ENCODE measurements around the gene SSBP3. TPM values are rescaled to one million over a fixed set of nuclear protein-coding genes. Genes with fewer than 3 reads are reported as not detected.

The SSBP3 gene
- total and polyA plus RNA-seq, 9 of the 15 experiments (the other 6 are each of a cell fraction or from before 2014, with no cell fraction given), result 8.7 to 108 (median 33.8) TPM

GRCh38 chr1:54215523-54215922 lies 190.7 kb downstream of the SSBP3 start (continued):
- TF ChIP-seq, protein P1, sequence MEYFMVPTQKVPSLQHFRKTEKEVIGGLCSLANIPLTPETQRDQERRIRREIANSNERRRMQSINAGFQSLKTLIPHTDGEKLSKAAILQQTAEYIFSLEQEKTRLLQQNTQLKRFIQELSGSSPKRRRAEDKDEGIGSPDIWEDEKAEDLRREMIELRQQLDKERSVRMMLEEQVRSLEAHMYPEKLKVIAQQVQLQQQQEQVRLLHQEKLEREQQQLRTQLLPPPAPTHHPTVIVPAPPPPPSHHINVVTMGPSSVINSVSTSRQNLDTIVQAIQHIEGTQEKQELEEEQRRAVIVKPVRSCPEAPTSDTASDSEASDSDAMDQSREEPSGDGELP (CRISPR knock-in tag; IDR thresholded peaks at IDR 0.05; ENCODE audit: borderline replicate concordance), result peak; percentile 58; the same call in 1 of the 2 replicates
- no peak for TF ChIP-seq NFYB (IDR thresholded peaks at IDR 0.05; ENCODE audit: extremely low read depth, insufficient read length)
- TF ChIP-seq HNRNPUL1 (IDR thresholded peaks at IDR 0.05; ENCODE audit: low read length), result no peak
- TF ChIP-seq ZNF717 (CRISPR knock-in tag; IDR thresholded peaks at IDR 0.05), result no peak
- TF ChIP-seq, protein P2, sequence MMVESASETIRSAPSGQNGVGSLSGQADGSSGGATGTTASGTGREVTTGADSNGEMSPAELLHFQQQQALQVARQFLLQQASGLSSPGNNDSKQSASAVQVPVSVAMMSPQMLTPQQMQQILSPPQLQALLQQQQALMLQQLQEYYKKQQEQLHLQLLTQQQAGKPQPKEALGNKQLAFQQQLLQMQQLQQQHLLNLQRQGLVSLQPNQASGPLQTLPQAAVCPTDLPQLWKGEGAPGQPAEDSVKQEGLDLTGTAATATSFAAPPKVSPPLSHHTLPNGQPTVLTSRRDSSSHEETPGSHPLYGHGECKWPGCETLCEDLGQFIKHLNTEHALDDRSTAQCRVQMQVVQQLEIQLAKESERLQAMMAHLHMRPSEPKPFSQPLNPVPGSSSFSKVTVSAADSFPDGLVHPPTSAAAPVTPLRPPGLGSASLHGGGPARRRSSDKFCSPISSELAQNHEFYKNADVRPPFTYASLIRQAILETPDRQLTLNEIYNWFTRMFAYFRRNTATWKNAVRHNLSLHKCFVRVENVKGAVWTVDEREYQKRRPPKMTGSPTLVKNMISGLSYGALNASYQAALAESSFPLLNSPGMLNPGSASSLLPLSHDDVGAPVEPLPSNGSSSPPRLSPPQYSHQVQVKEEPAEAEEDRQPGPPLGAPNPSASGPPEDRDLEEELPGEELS (CRISPR knock-in tag; IDR thresholded peaks at IDR 0.05; ENCODE audit: borderline replicate concordance), result no peak
- no peak for TF ChIP-seq PKNOX1 (IDR thresholded peaks at IDR 0.05)
- no peak for TF ChIP-seq ZNF778 (CRISPR knock-in tag; IDR thresholded peaks at IDR 0.05)
- peak; percentile 20 to 47; a peak in 2 of 4 replicates for TF ChIP-seq KDM1A (IDR thresholded peaks at IDR 0.05)
- TF ChIP-seq ARID1B (IDR thresholded peaks at IDR 0.05), result peak; percentile 30; the same call in 1 of the 2 replicates
- peak; percentile 54; the same call in 1 of the 2 replicates for TF ChIP-seq TCF3 (CRISPR knock-in tag; IDR thresholded peaks at IDR 0.05)
- no peak for TF ChIP-seq GTF2E2 (tag; IDR thresholded peaks at IDR 0.05)
- TF ChIP-seq U2AF2 (optimal IDR thresholded peaks at IDR 0.05; ENCODE audit: low read depth, low read length), result no peak
- TF ChIP-seq ZNF3 (CRISPR knock-in tag; IDR thresholded peaks at IDR 0.05), result no peak
- TF ChIP-seq KAT8 (IDR thresholded peaks at IDR 0.05; ENCODE audit: low read depth), result no peak
- TF ChIP-seq DPF2 (IDR thresholded peaks at IDR 0.05), result 0 out of 2 replicates have a peak, but pooled peaks have one; percentile 13
- no peak for TF ChIP-seq BRF1 (IDR thresholded peaks at IDR 0.05; ENCODE audit: borderline replicate concordance, extremely low read depth, insufficient read length)
- TF ChIP-seq GATA2 (CRISPR knock-in tag; IDR thresholded peaks at IDR 0.05), result peak; percentile 56; the same call in 1 of the 2 replicates
- TF ChIP-seq OTX1 (CRISPR knock-in tag; IDR thresholded peaks at IDR 0.05), result no peak
- 0 out of 4 replicates have a peak, but pooled peaks of 1 of the 2 experiments have one; percentile 22 for TF ChIP-seq RCOR1 (IDR thresholded peaks at IDR 0.05; ENCODE audit: borderline replicate concordance in 1 of 2, low read depth in 2 of 2, low read length in 2 of 2)
- TF ChIP-seq ATF6 (CRISPR knock-in tag; IDR thresholded peaks at IDR 0.05), result no peak
- TF ChIP-seq TBL1XR1 (IDR thresholded peaks at IDR 0.05; ENCODE audit: low read length in 2 of 2), result no peak
- no peak for TF ChIP-seq ZNF24 (IDR thresholded peaks at IDR 0.05)
- no peak for TF ChIP-seq ESRRB (CRISPR knock-in tag; IDR thresholded peaks at IDR 0.05; ENCODE audit: borderline replicate concordance)
- 0 out of 2 replicates have a peak, but pooled peaks have one; percentile 28 for TF ChIP-seq CREM (IDR thresholded peaks at IDR 0.05; ENCODE audit: low read depth)
- peak; percentile 72 for TF ChIP-seq BCOR (IDR thresholded peaks at IDR 0.05)
